HG03025 (cell line): ENCODE data around the gene PLEKHB1.
"Not testable (repeated sequence)": the region's sequence is repeated elsewhere in the genome, so short reads cannot be mapped to it uniquely, and the experiment has no call there.

ENCODE experiments used
- ATAC-seq: cut with Tn5 transposase; IDR thresholded peaks from one replicate; pipeline ENCODE4 v1.9.1; 2021; ENCODE audit warnings: mild to moderate bottlenecking, moderate library complexity; ENCODE audit not compliant: unreplicated experiment, low FRiP score

PLEKHB1 gene

GRCh38 chr11:73667891-73668290, 21.5 kb downstream of the PLEKHB1 start:
- ATAC-seq: no peak

DNA sequence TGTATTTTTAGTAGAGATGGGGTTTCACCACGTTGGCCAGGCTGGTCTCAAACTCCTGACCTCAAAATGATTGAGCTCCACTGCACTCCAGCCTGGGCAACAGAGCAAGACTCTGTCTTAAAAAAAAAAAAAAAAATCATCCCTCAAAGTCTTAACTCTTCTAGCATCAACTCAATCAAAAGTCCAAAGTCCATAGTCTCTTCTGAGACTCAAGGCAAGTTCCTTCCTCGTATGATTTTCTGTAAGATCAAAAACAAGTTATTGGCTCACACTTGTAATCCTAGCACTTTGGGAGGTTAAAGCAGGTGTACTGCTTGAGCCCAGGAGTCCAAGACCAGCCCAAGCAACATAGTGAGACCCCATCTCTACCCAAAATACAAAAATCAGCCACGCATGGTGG, 24.4 kb downstream of the PLEKHB1 start:
- ATAC-seq: no peak

DNA sequence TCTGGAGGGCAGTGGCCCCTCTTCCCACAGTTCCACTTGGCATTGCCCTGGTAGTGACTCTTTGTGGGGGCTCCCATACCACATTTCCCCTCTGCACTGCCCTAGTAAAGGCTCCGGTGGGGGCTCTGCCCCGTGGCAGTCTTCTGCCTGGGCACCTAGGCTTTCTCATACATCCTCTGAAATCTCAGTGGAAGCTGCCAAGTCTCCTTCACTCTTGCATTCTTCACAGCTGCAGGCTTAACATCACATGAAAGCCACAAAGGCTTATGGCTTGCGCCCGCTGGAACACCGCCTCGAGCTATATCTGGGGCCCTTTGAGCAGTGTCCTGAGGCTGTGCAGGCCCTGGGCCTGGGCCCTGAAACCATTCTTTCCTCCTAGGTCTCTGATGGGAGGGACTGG, 25.3 kb downstream of the PLEKHB1 start:
- no peak for ATAC-seq

DNA sequence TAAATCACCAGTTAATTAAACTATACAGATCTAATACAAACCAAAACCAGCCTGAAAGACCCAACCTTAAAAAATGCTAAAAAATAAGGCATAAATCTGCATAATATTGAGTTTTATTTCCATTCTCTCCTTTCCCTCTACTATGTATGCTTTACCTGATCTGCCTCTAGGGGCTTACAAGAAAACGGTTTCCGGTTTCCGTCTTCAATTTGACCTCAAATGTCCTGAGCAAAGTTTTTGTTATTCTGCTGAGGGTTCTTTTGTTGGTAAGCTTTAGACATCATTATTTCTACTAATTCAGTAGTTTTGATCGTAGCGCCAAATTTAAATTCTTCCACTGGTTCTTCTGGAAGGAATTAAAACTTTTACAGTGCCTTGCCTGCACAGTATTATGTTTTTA, 30.2 kb downstream of the PLEKHB1 start:
- not testable (repeated sequence) for ATAC-seq

DNA sequence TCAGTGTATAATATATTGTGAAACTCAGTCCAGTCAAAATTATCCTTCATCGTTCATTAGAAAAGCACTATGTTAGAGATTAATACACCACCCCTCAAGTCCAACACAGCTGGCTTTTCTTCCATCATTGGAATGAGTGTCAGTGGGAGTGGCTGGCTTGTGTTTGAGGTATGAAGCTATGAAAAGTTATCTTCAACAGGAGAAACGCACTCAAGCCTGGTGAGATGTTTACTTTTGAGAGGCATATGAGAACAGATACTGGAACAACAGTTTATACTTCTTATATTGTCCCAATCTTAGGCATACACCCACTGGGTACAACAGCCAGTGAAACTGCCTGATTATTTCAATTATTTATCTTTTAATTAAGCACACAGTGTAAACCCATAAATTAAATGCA, 34.3 kb downstream of the PLEKHB1 start:
- ATAC-seq: no peak

DNA sequence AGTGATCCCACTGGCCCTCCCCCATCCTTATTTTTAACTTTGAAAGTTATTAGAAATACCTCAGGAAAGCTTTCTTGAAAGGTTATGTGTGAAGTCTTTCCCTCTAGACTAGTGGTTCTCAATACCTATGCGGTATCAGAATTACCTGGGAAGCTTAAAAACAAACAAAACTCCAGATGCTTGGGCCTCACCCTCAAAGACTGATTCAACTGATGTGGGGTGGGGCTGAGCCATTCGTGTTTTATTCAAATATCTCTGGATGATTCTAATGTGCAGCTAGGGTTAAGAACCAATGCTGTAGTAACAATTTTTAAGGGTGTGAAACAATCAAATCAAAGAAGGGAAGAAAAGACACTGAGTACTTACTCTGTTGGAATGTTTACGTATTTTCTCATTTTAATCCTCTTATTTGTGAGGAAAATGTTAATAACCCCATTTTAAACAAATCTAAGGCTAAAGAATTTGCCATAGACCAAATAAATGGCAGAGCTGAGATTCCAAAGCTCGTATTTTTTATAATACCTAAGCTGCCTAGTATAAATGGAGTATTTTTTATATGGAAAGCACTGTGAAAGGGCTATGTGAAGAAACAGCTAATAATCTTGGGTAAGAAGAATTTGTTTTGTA, 47.6 kb downstream of the PLEKHB1 start:
- ATAC-seq: no peak

- no peak for ATAC-seq
Measured at GRCh38 chr11:73705053-73705452, 58.7 kb downstream of the PLEKHB1 start.

DNA sequence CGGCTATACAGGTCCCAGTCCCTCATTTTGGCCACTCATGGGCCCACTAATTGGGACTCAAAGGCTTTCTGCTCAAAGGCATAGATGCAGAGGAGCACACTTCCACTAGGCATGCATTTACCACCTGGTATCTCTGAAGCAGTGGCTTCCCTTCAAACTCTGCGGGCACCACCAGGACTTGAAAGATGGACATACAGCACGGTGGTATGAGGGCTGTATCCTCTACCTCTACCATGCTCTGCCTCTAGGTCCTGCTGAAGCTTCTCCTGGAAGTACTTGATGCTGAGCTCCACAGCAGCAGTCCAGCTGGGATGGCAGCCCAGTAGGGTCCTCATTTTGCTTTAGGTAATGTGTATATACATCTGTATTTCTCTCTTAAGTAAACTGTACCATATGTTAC, 64.6 kb downstream of the PLEKHB1 start:
- no peak for ATAC-seq
